ENCODE results near the gene ATP8A2.

ATP8A2 gene

DNA sequence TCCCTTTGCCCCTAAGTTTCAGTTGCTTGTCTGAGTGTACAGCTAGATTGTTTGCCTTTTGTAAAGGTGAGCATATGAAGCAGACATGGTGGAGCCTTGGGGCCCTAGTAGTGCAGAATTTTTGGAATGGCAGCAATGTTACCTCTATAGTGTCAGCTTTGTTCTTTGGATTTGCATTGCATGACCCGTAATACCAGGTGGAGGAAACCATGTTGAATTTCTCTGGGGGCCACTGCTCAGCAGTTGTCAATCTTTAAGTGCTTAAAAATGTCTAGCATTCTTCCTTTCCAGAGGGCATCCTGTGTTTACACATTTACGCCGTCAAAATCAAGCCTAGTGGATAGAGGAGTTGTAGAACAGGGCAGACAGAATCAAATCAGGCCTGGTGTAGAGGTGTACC lies 303.3 kb downstream of the ATP8A2 start:
- Histone ChIP-seq H3K27me3 (ENCODE audit: control insufficient read depth, insufficient read depth, low read length) (no peaks in the 10 kb centered on the region), H3K36me3 (ENCODE audit: control insufficient read depth, insufficient read depth, low read length) (no peaks in the 10 kb centered on the region), H3K4me3 (ENCODE audit: low read depth, low read length) (no peak overlapping the region)

DNA sequence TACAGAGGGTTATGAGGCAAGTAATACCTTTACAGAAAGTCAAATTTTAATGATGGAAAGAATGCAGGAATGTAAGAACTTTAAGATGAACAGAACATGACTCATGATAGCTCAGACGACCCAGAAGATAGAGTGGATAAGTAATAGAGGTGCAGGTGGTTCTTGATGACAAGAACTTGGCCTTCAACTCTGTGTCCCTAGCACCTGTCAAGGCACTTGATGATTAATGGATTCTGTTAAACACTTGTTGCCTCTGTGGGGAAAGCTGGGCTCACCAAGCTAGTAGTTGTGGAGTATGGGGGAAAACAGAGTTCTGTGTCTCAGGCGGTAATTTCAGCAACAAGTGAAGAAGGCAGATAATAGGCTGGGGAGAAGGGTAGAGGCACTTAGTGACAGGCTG lies 306.2 kb downstream of the ATP8A2 start:
- Histone ChIP-seq H3K79me2 (no peaks in the 10 kb centered on the region), H3K27ac (no peak overlapping the region), H3K9me3 (ENCODE audit: control insufficient read depth, low read length) (no peaks in the 10 kb centered on the region), H3K9ac (no peak overlapping the region), H2AFZ (no peak overlapping the region), H3K4me3 (ENCODE audit: low read depth, low read length) (no peak overlapping the region), H3K4me2 (ENCODE audit: low read length) (no peak overlapping the region), H3K36me3 (ENCODE audit: control insufficient read depth, insufficient read depth, low read length) (no peaks in the 10 kb centered on the region), H3K27me3 (ENCODE audit: control insufficient read depth, insufficient read depth, low read length) (no peaks in the 10 kb centered on the region), H3K4me1 (no peaks in the 10 kb centered on the region)
- TF ChIP-seq, protein P1, sequence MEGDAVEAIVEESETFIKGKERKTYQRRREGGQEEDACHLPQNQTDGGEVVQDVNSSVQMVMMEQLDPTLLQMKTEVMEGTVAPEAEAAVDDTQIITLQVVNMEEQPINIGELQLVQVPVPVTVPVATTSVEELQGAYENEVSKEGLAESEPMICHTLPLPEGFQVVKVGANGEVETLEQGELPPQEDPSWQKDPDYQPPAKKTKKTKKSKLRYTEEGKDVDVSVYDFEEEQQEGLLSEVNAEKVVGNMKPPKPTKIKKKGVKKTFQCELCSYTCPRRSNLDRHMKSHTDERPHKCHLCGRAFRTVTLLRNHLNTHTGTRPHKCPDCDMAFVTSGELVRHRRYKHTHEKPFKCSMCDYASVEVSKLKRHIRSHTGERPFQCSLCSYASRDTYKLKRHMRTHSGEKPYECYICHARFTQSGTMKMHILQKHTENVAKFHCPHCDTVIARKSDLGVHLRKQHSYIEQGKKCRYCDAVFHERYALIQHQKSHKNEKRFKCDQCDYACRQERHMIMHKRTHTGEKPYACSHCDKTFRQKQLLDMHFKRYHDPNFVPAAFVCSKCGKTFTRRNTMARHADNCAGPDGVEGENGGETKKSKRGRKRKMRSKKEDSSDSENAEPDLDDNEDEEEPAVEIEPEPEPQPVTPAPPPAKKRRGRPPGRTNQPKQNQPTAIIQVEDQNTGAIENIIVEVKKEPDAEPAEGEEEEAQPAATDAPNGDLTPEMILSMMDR (IDR thresholded peaks at IDR 0.05): no peak

More for the DNA sequence above, 303.3 kb downstream of the ATP8A2 start:
- H3K79me2 ChIP-seq: no peaks in the 10 kb centered on the region
- H2AFZ ChIP-seq: no peak overlapping the region
- no peak overlapping the region for H3K9ac ChIP-seq
- TF ChIP-seq, protein P1 (IDR thresholded peaks at IDR 0.05): no peak
- no peak overlapping the region for H3K27ac ChIP-seq
- no peaks in the 10 kb centered on the region for H3K4me1 ChIP-seq
- H3K4me2 ChIP-seq (ENCODE audit: low read length): no peak overlapping the region
- H3K9me3 ChIP-seq (ENCODE audit: control insufficient read depth, low read length): no peaks in the 10 kb centered on the region

DNA sequence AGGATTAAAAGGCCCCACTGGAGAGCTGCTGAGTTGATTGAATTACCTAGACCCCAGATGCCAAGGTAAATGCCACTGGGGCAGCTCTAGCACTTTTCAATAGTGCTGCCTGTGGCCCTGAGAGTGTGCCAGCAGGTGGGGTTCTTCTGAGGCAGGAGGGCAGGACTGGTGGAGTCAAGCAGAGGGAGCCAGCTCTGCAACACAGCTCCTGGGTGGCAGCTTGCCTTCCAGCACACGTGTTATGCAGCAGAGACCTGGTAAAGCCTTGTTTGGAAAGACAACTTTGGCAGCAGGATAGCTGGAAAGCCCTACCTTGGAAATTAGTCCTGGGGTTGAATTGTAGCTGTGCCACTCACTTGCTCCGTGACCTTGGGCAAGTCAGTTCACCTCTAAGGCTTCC lies 306.6 kb downstream of the ATP8A2 start:
- no peaks in the 10 kb centered on the region for H3K4me1 ChIP-seq
- H3K9me3 ChIP-seq (ENCODE audit: control insufficient read depth, low read length): no peaks in the 10 kb centered on the region
- no peak overlapping the region for H3K9ac ChIP-seq
- H3K4me3 ChIP-seq (ENCODE audit: low read depth, low read length): no peak overlapping the region
- H3K4me2 ChIP-seq (ENCODE audit: low read length): no peak overlapping the region
- TF ChIP-seq, protein P1 (IDR thresholded peaks at IDR 0.05): no peak
- no peak overlapping the region for H3K27ac ChIP-seq
- no peaks in the 10 kb centered on the region for H3K36me3 ChIP-seq (ENCODE audit: control insufficient read depth, insufficient read depth, low read length)
- no peaks in the 10 kb centered on the region for H3K79me2 ChIP-seq
- no peak overlapping the region for H2AFZ ChIP-seq
- H3K27me3 ChIP-seq (ENCODE audit: control insufficient read depth, insufficient read depth, low read length): no peaks in the 10 kb centered on the region

DNA sequence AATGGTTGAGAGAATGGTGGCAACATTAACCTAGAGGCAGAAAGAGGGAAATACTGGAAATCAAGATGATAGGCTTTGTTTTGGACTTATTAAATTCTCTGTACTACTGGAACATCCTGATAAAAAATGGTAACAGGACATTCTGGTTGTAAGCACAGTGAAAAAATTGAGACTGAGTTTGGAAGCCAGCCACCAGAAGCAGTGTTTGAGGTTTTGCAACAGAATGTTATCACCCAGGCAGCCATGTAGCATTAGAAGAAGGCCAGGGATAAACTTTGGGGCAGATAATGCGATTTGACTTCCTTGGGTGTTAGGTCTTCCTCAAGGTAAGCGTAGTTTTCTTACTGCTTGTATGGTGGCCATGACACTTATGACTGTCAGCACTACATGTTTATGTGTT lies 307.4 kb downstream of the ATP8A2 start:
- Histone ChIP-seq H3K36me3 (ENCODE audit: control insufficient read depth, insufficient read depth, low read length) (no peaks in the 10 kb centered on the region), H2AFZ (no peak overlapping the region), H3K4me2 (ENCODE audit: low read length) (no peak overlapping the region), H3K27ac (no peak overlapping the region), H3K4me1 (no peaks in the 10 kb centered on the region), H3K9ac (no peak overlapping the region), H3K9me3 (ENCODE audit: control insufficient read depth, low read length) (no peaks in the 10 kb centered on the region), H3K27me3 (ENCODE audit: control insufficient read depth, insufficient read depth, low read length) (no peaks in the 10 kb centered on the region), H3K4me3 (ENCODE audit: low read depth, low read length) (no peak overlapping the region), H3K79me2 (no peaks in the 10 kb centered on the region)
- TF ChIP-seq, protein P1 (IDR thresholded peaks at IDR 0.05): no peak

DNA sequence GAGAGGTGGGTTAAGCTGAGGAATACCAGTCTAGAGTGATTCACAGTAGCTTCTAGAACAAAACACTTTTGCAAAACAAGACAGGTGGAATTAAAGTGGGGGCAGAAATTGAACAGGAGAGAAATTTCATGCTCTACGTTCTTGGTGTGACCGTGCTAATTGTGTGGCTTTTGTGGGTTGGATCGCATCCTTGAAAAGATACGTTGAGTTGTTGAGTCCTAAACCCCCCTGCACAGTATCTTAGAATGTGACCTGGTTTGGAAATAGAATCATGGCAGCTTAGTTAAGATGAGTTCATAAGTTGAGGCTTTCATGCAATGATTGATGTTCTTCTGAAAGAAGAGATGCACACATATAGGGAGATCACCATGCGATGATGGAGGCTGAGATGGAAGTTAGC lies 308.2 kb downstream of the ATP8A2 start:
- Histone ChIP-seq H3K4me3 (ENCODE audit: low read depth, low read length) (no peak overlapping the region), H2AFZ (no peak overlapping the region), H3K27me3 (ENCODE audit: control insufficient read depth, insufficient read depth, low read length) (no peaks in the 10 kb centered on the region), H3K27ac (no peak overlapping the region), H3K36me3 (ENCODE audit: control insufficient read depth, insufficient read depth, low read length) (no peaks in the 10 kb centered on the region), H3K9me3 (ENCODE audit: control insufficient read depth, low read length) (no peaks in the 10 kb centered on the region), H3K79me2 (no peaks in the 10 kb centered on the region), H3K4me1 (no peaks in the 10 kb centered on the region), H3K4me2 (ENCODE audit: low read length) (no peak overlapping the region), H3K9ac (no peak overlapping the region)
- TF ChIP-seq, protein P1 (IDR thresholded peaks at IDR 0.05): no peak

All from parathyroid adenoma (tissue), 2 donors.